WTC11 (cell line): ENCODE data around the gene LSP1. TPM values are rescaled to one million over a fixed set of nuclear protein-coding genes. Genes with fewer than 3 reads are reported as not detected.

Experiments
- ATAC-seq: fragments of 200-7000 bp; cut with Tn5 transposase; 2 replicates; pipeline ENCODE4 v1.10.0; 2021; ENCODE audit warnings: mild to moderate bottlenecking, moderate library complexity
- CTCF ChIA-PET: fragments of 300-600 bp; sonication (Branson Sonifier 250); formaldehyde crosslinking; loops from one replicate; lab custom pipeline; 2021; ENCODE audit warnings: antibody characterized with exemption; lab: Charles Lee
- POLR2A ChIA-PET: fragments of 350-600 bp; sonication (Branson Sonifier 250); formaldehyde crosslinking; loops from one replicate; lab custom pipeline; 2021; ENCODE audit warnings: antibody characterized with exemption; lab: Charles Lee
- DNase-seq: peaks from one replicate; pipeline ENCODE4 v3.0.0; 2021; ENCODE audit warnings: low spot score
- H3K27ac Mint-ChIP-seq: 2 replicates; pipeline ENCODE4 v1.8.0; 2021; ENCODE audit warnings: mixed read lengths
- H3K27me3 Mint-ChIP-seq: 2 replicates; pipeline ENCODE4 v1.8.0; 2021; ENCODE audit warnings: low read depth, mild to moderate bottlenecking, moderate library complexity, mixed read lengths
- H3K36me3 Mint-ChIP-seq: 2 replicates; pipeline ENCODE4 v1.8.0; 2021; ENCODE audit warnings: mixed read lengths
- H3K4me1 Mint-ChIP-seq: 2 replicates; pipeline ENCODE4 v1.8.0; 2022; ENCODE audit warnings: mixed read lengths
- H3K4me3 Mint-ChIP-seq: 2 replicates; pipeline ENCODE4 v1.8.0; 2021; ENCODE audit warnings: mild to moderate bottlenecking, moderate library complexity, mixed read lengths
- H3K9me3 Mint-ChIP-seq: 2 replicates; pipeline ENCODE4 v1.8.0; 2021; ENCODE audit warnings: mixed read lengths
- AFF4 ChIP-seq: sonication (generic); formaldehyde crosslinking; IDR thresholded peaks from 2 replicates; pipeline ENCODE4 v1.8.1; 2023; ENCODE audit warnings: mild to moderate bottlenecking, missing genetic modification reagents, borderline replicate concordance
- AR ChIP-seq: fragments of 250-450 bp; sonication (Bioruptor Pico); IDR thresholded peaks from 2 replicates; pipeline ENCODE4 v1.9.0; 2021; ENCODE audit warnings: mild to moderate bottlenecking
- CDX4 ChIP-seq: fragments of 250-450 bp; sonication (Bioruptor Pico); IDR thresholded peaks from 2 replicates; pipeline ENCODE4 v1.9.0; 2021; ENCODE audit warnings: moderate library complexity, mild to moderate bottlenecking, inconsistent platforms, borderline replicate concordance
- CREM ChIP-seq: sonication (generic); formaldehyde crosslinking; IDR thresholded peaks from 2 replicates; pipeline ENCODE4 v1.8.1; 2022; ENCODE audit warnings: mild to moderate bottlenecking, missing genetic modification reagents, moderate library complexity
- CTCF ChIP-seq: fragments of 200-600 bp; IDR thresholded peaks from 2 replicates; pipeline ENCODE4 v1.8.0; 2022; ENCODE audit warnings: antibody characterized with exemption
- ERG ChIP-seq: fragments of 250-450 bp; sonication (Bioruptor Pico); IDR thresholded peaks from 2 replicates; pipeline ENCODE4 v1.8.0; 2021; ENCODE audit warnings: mild to moderate bottlenecking
- FOXK1 ChIP-seq: sonication (generic); formaldehyde crosslinking; IDR thresholded peaks from 2 replicates; pipeline ENCODE4 v1.8.0; 2022; ENCODE audit warnings: mild to moderate bottlenecking, moderate library complexity, missing genetic modification reagents
- KAT7 ChIP-seq: sonication (generic); formaldehyde crosslinking; IDR thresholded peaks from 2 replicates; pipeline ENCODE4 v1.8.1; 2023; ENCODE audit warnings: missing genetic modification reagents, mild to moderate bottlenecking, borderline replicate concordance
- MAX ChIP-seq: sonication (generic); formaldehyde crosslinking; IDR thresholded peaks from 2 replicates; pipeline ENCODE4 v1.8.0; 2022; ENCODE audit warnings: mild to moderate bottlenecking, missing genetic modification reagents
- NR3C1 ChIP-seq: sonication (generic); formaldehyde crosslinking; conservative IDR thresholded peaks from 2 replicates; pipeline ENCODE4 v1.8.1; 2023; ENCODE audit warnings: low read depth, mild to moderate bottlenecking, missing genetic modification reagents
- PREB ChIP-seq: sonication (generic); formaldehyde crosslinking; IDR thresholded peaks from 2 replicates; pipeline ENCODE4 v1.8.1; 2022; ENCODE audit warnings: mild to moderate bottlenecking, missing genetic modification reagents, moderate library complexity, borderline replicate concordance
- RELA ChIP-seq: sonication (generic); formaldehyde crosslinking; IDR thresholded peaks from 2 replicates; pipeline ENCODE4 v1.8.1; 2022; ENCODE audit warnings: missing genetic modification reagents, mild to moderate bottlenecking, borderline replicate concordance
- TEAD1 ChIP-seq: sonication (generic); formaldehyde crosslinking; IDR thresholded peaks from 2 replicates; pipeline ENCODE4 v1.8.0; 2022; ENCODE audit warnings: mild to moderate bottlenecking, missing genetic modification reagents
- TP53 ChIP-seq: sonication (generic); formaldehyde crosslinking; IDR thresholded peaks from 2 replicates; pipeline ENCODE4 v1.8.1; 2023; ENCODE audit warnings: mild to moderate bottlenecking, missing genetic modification reagents
- ZBTB43 ChIP-seq: sonication (generic); formaldehyde crosslinking; IDR thresholded peaks from 2 replicates; pipeline ENCODE4 v1.8.1; 2023; ENCODE audit warnings: mild to moderate bottlenecking, missing genetic modification reagents
- total RNA-seq: library from RNA; stranded (reverse); gene quantifications from 3 replicates; pipeline ENCODE4 v1.2.3, GENCODE V29; 2021

LSP1 gene
- total RNA-seq, 1 experiment from 2014 or later = 0.77 TPM

GRCh38 chr11:1913271-1914060, 60.6 kb downstream of the LSP1 start:
- POLR2A ChIA-PET = no interaction called here
- peaks cover 5% of the 10 kb centered on the region for H3K4me1 Mint-ChIP-seq

GRCh38 chr11:1915795-1916131, 62.9 kb downstream of the LSP1 start:
- peaks cover 13% of the 10 kb centered on the region for H3K9me3 Mint-ChIP-seq
- no peaks in the 10 kb centered on the region for H3K4me1 Mint-ChIP-seq
- CTCF ChIA-PET = no interaction called here
- DNase-seq (no peak), ATAC-seq (no peak)
- no peaks in the 10 kb centered on the region; the same call in 1 of the 2 replicates for H3K27me3 Mint-ChIP-seq
- H3K4me3 Mint-ChIP-seq = no peak overlapping the region
- H3K27ac Mint-ChIP-seq = no peak overlapping the region
- no peaks in the 10 kb centered on the region for H3K36me3 Mint-ChIP-seq
- POLR2A ChIA-PET = no interaction called here
- TF ChIP-seq FOXK1 (CRISPR knock-in tag) (no peak), TP53 (CRISPR knock-in tag) (no peak), AFF4 (no peak), CTCF (no peak), CREM (no peak), TEAD1 (no peak), MAX (CRISPR knock-in tag) (no peak), CDX4 (CRISPR knock-in tag) (no peak), PREB (CRISPR knock-in tag) (no peak)

More at GRCh38 chr11:1913271-1914060, 60.6 kb downstream of the LSP1 start:
- ATAC-seq (no peak), DNase-seq (no peak)
- H3K36me3 Mint-ChIP-seq = no peaks in the 10 kb centered on the region
- H3K27me3 Mint-ChIP-seq = peaks cover 2% of the 10 kb centered on the region; the same call in 1 of the 2 replicates
- TF ChIP-seq KAT7 (CRISPR knock-in tag) (no peak), ZBTB43 (CRISPR knock-in tag) (no peak), NR3C1 (CRISPR knock-in tag) (no peak), AR (CRISPR knock-in tag) (no peak), RELA (no peak), ERG (CRISPR knock-in tag) (no peak)
- peaks cover 13% of the 10 kb centered on the region for H3K9me3 Mint-ChIP-seq
- no peak overlapping the region for H3K27ac Mint-ChIP-seq
- no peak overlapping the region for H3K4me3 Mint-ChIP-seq
- CTCF ChIA-PET = interaction anchor here (0.9 to 1.3 kb wide), 2 partner anchors 31 to 37 kb away, joined by 3 to 5 read pairs; no protein-coding TSS in a partner anchor
